Chondrocyte (in vitro differentiated cells): ENCODE measurements around the gene RNF149. TPM values are rescaled to one million over a fixed set of nuclear protein-coding genes. Genes with fewer than 3 reads are reported as not detected.
"Not testable (repeated sequence)": the region's sequence is repeated elsewhere in the genome, so short reads cannot be mapped to it uniquely, and the experiment has no call there.

Experiments
- DNase-seq: peaks from one replicate; pipeline ENCODE4 v3.0.0; 2021; ENCODE audit warnings: mixed read lengths, low spot score
- H3K27ac Mint-ChIP-seq: one replicate; pipeline ENCODE4 v1.8.0; 2021; ENCODE audit warnings: mild to moderate bottlenecking, moderate library complexity, mixed read lengths; ENCODE audit not compliant: unreplicated experiment
- H3K27me3 Mint-ChIP-seq: 2 replicates; pipeline ENCODE4 v1.8.0; 2021; ENCODE audit warnings: low read depth, mixed read lengths
- H3K36me3 Mint-ChIP-seq: 2 replicates; pipeline ENCODE4 v1.8.0; 2021; ENCODE audit warnings: low read depth, mixed read lengths
- H3K4me1 Mint-ChIP-seq: 2 replicates; pipeline ENCODE4 v1.8.0; 2021; ENCODE audit warnings: low read depth, mild to moderate bottlenecking, mixed read lengths
- H3K4me3 Mint-ChIP-seq: one replicate; pipeline ENCODE4 v1.8.0; 2021; ENCODE audit warnings: mild to moderate bottlenecking, moderate library complexity, mixed read lengths; ENCODE audit not compliant: unreplicated experiment
- H3K9me3 Mint-ChIP-seq: 2 replicates; pipeline ENCODE4 v1.8.0; 2021; ENCODE audit warnings: low read depth, mixed read lengths
- total RNA-seq: library from RNA; stranded (reverse); gene quantifications from 3 replicates; pipeline ENCODE4 v1.2.1, GENCODE V29; 2021
- TF ChIP-seq, protein P1 (sequence below): fragments of 200-600 bp; sonication (generic); IDR thresholded peaks from 2 replicates; pipeline ENCODE4 v1.5.0; 2021; ENCODE audit warnings: antibody characterized with exemption, mild to moderate bottlenecking, moderate library complexity

Gene RNF149
- total RNA-seq, 1 donor from 2014 or later, result 26.2 TPM

- TF ChIP-seq, protein P1, sequence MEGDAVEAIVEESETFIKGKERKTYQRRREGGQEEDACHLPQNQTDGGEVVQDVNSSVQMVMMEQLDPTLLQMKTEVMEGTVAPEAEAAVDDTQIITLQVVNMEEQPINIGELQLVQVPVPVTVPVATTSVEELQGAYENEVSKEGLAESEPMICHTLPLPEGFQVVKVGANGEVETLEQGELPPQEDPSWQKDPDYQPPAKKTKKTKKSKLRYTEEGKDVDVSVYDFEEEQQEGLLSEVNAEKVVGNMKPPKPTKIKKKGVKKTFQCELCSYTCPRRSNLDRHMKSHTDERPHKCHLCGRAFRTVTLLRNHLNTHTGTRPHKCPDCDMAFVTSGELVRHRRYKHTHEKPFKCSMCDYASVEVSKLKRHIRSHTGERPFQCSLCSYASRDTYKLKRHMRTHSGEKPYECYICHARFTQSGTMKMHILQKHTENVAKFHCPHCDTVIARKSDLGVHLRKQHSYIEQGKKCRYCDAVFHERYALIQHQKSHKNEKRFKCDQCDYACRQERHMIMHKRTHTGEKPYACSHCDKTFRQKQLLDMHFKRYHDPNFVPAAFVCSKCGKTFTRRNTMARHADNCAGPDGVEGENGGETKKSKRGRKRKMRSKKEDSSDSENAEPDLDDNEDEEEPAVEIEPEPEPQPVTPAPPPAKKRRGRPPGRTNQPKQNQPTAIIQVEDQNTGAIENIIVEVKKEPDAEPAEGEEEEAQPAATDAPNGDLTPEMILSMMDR, result no peak
- no peak overlapping the region for H3K4me3 Mint-ChIP-seq
- no peak for DNase-seq
- H3K4me1 Mint-ChIP-seq, result peaks cover 37% of the 10 kb centered on the region
- peaks cover 13% of the 10 kb centered on the region for H3K36me3 Mint-ChIP-seq
- H3K27me3 Mint-ChIP-seq, result no peaks in the 10 kb centered on the region
- H3K9me3 Mint-ChIP-seq, result peaks cover 4% of the 10 kb centered on the region
- no peak overlapping the region for H3K27ac Mint-ChIP-seq
These were observed 53.0 kb downstream of the RNF149 start for GRCh38 chr2:101255501-101255900.

DNA sequence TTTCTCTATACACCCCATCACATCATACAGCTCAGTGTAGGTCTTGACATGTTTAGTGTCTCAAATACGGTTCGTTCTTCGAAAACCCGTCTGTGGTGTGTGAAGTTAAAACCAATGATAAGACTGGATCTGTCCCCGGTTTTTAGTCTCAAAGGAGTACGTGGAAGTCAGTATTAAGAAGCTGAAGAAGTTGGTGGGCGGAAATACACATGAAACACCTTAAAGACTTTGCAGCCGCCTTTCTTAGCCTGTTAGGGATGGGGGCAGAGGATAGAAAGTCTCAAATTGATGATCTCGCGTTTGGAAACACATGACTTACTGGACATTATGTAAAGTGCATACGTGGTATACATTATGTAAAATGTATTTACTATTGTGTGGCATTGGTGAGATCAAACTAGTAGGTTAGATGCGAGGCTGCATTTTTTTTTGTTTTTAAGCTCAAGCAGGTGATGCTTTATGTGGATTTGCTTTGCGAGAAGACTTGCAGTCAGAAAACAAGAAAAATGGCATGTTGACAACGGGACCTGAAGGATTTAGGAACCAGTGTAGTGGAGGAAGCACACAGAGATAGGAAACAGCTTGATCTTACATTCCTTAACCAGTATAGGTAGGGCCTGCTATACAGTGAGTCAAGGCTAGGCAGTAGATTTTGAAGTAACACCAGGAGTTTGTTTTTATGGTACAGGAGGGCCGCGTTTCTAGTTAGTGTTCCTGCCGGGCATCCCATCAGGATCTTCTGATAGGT, 54.6 kb downstream of the RNF149 start:
- Mint-ChIP-seq H3K27ac (peak overlapping the region; percentile 87), H3K27me3 (no peaks in the 10 kb centered on the region), H3K4me3 (peak overlapping the region; percentile 82), H3K9me3 (no peaks in the 10 kb centered on the region), H3K36me3 (peaks cover 6% of the 10 kb centered on the region), H3K4me1 (peaks cover 37% of the 10 kb centered on the region)
- TF ChIP-seq, protein P1, result no peak
- DNase-seq, result no peak

- TF ChIP-seq, protein P1, result peak; percentile 22
- H3K4me3 Mint-ChIP-seq, result peak overlapping the region; percentile 82
- peak; percentile 92 for DNase-seq
- peaks cover 37% of the 10 kb centered on the region for H3K4me1 Mint-ChIP-seq
- H3K27me3 Mint-ChIP-seq, result no peaks in the 10 kb centered on the region
- peak overlapping the region; percentile 95 for H3K27ac Mint-ChIP-seq
- H3K36me3 Mint-ChIP-seq, result peaks cover 4% of the 10 kb centered on the region
- no peaks in the 10 kb centered on the region for H3K9me3 Mint-ChIP-seq
These were observed 55.3 kb downstream of the RNF149 start for GRCh38 chr2:101253013-101253702.

DNA sequence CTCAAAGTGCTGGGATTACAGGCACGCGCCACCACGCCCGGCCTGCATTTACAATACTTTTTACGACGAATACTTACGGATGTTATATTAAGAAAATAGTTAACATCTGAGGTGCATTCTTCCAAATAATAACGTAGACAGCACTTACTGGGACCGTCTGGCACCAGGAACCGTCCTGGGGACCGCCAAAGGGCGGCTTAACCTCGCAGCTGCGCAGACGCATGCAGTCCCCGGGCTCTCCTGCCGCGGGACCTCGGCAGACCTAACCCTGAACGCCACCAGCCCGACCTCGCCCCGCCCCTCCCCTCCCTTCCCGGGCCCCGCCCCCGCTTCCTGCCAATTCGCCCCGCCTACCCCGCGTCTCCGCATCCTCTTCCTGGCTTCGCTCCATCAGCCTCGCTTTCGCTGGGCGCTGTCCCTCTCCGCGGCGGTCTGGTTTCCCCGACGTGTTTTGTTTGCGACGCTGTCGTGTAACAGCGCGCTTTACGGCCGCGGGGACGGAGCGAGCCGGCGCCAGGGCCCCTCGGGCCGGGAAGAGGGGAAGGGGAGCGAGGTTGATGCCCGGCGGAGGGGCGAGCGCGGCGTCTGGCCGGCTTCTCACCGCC, 56.0 kb downstream of the RNF149 start, which contains the start of gene CNOT11:
Gene CNOT11 (plus strand): TSS at position 479 of the 605 bp plus-strand sequence. CDS start 79 bp downstream, at position 558.
- TF ChIP-seq, protein P1, result peak; percentile 26
- H3K4me1 Mint-ChIP-seq, result peaks cover 37% of the 10 kb centered on the region
- peak within 1 kb of the TSS; percentile 95 for H3K27ac Mint-ChIP-seq
- peak within 1 kb of the TSS; percentile 82 for H3K4me3 Mint-ChIP-seq
- no peaks in the 10 kb centered on the region for H3K27me3 Mint-ChIP-seq
- peaks cover 4% of the 10 kb centered on the region for H3K36me3 Mint-ChIP-seq
- peak; percentile 99 for DNase-seq
- no peaks in the 10 kb centered on the region for H3K9me3 Mint-ChIP-seq

DNA sequence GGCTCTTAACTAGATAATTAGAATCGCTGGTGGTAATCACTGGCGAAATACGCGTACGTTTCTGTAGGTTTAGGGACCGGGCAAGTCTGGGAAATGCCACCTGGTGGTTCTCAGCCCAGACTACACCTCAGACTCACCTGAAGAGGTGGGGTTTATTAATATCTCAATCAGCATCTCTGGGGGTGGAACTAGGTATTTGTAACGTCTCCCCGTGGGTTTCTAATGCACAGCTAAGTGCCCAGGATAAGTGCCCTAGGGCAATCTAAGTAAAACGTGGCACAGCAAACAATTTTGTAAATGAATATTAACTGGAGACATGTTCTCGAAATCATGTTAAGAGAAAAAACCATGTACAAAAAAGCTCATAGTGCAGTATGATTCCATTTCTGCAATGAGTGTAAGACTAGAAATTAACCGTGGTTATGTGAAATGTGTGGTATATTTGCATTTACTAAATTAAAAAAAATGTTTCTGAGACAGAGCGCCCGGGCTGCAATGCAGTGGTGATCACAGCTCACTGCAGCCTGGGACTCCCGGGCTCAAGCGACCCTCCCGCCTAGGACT, 56.6 kb downstream of the RNF149 start:
- DNase-seq, result no peak
- H3K27ac Mint-ChIP-seq, result peak overlapping the region; percentile 95
- no peaks in the 10 kb centered on the region for H3K27me3 Mint-ChIP-seq
- no peaks in the 10 kb centered on the region for H3K9me3 Mint-ChIP-seq
- peaks cover 4% of the 10 kb centered on the region for H3K36me3 Mint-ChIP-seq
- H3K4me1 Mint-ChIP-seq, result peaks cover 37% of the 10 kb centered on the region
- TF ChIP-seq, protein P1, result peak; percentile 74
- peak overlapping the region; percentile 82 for H3K4me3 Mint-ChIP-seq

GRCh38 chr2:101251246-101251781, 57.2 kb downstream of the RNF149 start:
- not testable (repeated sequence) for H3K36me3 Mint-ChIP-seq, H3K9me3 Mint-ChIP-seq, DNase-seq, H3K27me3 Mint-ChIP-seq, H3K27ac Mint-ChIP-seq
- peak overlapping the region; percentile 22 for H3K4me3 Mint-ChIP-seq
- peaks cover 33% of the 10 kb centered on the region for H3K4me1 Mint-ChIP-seq
